GM21786 (cell line): ENCODE data around the gene DGCR6.
"Not testable (repeated sequence)": the region's sequence is repeated elsewhere in the genome, so short reads cannot be mapped to it uniquely, and the experiment has no call there.

Experiments
- ATAC-seq: cut with Tn5 transposase; IDR thresholded peaks from one replicate; pipeline ENCODE4 v1.9.1; 2021; ENCODE audit not compliant: unreplicated experiment

Gene DGCR6

DNA sequence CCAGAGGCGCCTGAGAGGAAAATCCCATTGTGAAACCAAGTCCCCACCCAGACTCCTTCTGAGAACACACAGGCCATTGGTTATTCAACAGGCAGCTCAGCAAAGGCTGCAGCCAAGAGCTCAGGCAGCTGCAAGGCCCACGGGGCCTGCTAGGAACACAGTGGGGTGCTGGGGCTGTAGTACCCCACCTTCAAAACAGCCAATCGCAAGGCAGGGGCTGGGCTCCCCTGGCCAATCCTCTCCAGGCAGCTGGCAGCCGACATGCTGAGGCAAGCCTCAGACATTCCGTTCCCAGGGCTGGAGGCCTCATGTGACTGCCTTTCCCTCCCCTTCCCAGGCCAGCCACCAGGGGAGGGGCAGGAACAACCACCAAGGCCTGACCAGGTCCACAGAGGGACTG is 23.3 kb downstream of the DGCR6 start:
- ATAC-seq, result no peak

DNA sequence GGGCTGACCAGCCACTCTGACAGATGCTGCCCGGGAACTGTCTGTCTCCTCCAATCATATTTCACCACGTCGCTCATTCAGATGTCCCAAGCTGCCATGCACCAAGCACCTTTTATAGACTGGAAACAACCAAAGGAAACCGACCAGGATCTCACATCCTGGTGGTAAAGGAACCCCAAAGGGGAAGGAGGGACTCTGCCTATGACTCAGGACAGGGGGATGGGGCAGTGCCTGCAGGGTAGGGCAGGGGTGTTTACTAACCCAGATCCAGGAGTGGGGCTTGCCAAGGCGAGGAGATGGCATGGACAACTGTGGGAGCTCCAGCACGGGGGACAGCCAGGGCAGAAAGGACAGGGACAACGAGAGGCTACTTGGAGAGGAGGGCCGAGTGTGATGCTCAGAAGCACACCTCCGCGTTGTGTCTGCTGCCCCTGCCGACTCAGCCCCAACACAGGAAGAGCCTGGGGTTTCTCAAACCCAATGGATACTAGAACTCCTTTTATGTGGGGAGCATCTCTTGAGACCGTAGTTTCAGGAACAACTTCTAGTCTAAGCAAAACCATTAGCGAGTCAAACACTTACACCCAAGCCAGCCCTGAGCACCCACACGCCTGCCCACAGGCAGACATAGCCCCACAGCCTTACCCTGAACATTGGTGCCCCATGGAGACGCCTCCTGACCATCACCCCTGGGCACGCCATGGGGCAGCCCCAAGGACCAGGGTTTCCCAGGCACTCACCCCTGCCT is 26.0 kb downstream of the DGCR6 start:
- no peak for ATAC-seq

DNA sequence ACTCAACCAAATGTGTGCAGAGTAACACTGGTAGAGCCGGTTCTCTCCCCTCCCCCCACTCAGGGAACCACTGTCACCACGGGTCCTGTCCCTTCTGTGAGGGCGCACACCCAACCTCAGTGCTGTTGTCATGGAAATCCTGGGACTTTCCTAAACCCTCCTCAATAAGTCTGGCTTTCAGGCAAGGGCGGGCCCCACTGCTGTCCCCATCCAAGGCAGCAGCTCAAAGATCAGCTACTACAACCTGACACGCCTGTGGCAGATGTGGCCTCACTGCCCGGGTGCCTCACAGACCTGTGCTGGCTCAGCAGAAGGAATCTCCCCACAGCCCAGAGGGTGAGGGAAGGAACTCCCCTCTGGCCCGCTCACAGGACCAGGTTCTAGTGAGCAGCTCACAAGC is 27.8 kb downstream of the DGCR6 start:
- ATAC-seq, result no peak

DNA sequence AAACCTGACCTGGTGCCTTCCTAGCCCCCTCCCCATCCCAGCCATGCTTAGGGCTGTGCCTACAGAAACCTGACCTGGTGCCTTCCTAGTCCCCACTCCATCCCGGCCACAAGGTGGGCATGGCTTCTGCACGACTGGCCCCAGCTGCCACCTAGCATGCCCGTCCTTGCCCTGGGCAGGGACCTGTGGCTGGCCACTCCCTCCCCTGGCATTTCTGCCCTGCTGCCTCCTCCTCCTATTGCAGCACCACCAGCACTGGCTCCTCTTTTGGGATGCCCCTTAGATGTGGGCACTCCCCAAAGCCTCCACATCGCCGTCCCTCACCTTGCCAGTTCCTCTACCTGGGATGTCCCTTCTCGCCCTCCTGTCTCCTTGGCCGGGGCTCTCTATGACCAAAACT is 28.6 kb downstream of the DGCR6 start:
- ATAC-seq, result not testable (repeated sequence)

DNA sequence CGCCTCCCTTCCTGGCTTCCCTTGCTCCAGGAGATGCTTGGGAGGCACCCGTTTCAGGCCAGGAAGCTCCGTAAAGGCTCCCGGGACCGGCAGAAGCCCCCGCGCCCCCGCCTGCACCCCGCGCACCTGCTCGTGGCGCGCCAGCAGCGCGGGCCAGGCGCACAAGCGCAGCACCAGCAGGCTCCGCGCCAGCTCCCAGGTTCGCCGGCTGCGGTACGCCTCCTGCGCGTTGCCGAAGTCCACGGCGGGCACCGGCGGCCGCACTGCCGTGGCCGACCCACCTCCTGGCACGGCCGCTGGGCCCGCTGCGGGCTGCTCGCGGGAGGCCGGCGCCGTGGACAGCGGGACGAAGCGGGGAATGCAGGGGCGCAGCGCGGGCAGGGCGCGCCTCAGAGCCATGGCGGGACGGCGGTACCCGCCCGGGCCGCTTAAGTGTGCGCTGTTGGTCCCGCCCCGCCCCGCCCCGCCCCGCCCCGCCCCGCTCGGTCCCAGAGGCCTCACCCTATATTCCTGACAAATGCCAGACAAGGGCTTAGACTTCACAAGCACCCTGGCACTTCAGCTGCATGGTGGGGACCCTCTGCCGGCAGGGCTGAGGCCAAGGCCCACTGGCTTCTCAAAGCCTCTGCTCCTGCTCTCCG is 29.9 kb downstream of the DGCR6 start, which contains the start of gene PRODH:
PRODH (minus strand) TSS at position 405 of the 641 bp plus-strand sequence; CDS start at position 399, 6 bp downstream.
- no peak for ATAC-seq

DNA sequence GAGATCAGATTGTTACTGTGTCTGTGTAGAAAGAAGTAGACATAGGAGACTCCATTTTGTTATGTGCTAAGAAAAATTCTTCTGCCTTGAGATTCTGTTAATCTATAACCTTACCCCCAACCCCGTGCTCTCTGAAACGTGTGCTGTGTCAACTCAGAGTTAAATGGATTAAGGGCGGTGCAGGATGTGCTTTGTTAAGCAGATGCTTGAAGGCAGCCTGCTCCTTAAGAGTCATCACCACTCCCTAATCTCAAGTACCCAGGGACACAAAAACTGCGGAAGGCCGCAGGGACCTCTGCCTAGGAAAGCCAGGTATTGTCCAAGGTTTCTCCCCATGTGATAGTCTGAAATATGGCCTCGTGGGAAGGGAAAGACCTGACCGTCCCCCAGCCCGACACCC is 32.6 kb downstream of the DGCR6 start:
- ATAC-seq, result not testable (repeated sequence)

DNA sequence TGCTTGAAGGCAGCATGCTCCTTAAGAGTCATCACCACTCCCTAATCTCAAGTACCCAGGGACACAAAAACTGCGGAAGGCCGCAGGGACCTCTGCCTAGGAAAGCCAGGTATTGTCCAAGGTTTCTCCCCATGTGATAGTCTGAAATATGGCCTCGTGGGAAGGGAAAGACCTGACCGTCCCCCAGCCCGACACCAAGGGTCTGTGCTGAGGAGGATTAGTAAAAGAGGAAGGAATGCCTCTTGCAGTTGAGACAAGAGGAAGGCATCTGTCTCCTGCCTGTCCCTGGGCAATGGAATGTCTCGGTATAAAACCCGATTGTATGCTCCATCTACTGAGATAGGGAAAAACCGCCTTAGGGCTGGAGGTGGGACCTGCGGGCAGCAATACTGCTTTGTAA is 41.0 kb downstream of the DGCR6 start:
- ATAC-seq, result not testable (repeated sequence)

DNA sequence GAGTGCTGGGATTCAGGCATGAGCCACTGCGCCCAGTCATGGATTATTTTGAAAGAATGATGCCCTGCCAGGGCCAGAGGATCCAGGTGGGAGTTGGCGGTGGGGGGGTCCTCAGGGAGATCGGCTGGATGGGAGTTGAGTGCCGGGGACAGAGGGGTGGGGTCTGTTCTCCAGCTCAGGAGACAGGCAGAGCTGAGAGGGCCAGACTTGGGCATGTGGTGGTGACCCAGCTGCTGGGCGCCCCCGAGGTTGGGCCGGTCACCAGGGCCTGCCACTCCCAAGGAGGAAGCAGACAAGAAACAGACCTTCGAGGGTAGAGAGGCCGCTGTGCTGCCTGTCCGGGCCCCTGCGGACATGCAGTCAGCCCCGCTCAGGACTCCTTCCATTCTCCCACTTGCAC is 41.8 kb downstream of the DGCR6 start:
- ATAC-seq, result no peak

DNA sequence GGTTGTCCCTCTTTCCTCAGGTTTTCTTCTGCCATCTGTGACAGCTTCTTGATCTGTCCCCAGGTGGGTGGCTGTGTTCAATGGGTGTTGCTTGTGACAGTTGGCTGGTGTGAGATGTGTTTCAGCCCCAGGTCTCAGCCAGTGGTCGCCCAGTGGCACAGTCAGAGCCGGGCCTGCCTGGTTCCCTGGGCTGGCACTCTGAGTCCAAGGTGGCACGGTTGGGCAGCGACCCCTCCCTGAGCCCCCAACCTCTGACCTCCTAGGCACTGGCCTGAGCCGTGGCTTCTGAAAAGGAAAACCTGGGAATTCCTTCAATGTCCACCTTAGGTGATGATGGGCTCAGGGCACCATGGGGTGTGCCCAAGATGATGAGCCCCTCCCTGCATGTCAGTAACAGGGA is 44.0 kb downstream of the DGCR6 start:
- ATAC-seq, result no peak

DNA sequence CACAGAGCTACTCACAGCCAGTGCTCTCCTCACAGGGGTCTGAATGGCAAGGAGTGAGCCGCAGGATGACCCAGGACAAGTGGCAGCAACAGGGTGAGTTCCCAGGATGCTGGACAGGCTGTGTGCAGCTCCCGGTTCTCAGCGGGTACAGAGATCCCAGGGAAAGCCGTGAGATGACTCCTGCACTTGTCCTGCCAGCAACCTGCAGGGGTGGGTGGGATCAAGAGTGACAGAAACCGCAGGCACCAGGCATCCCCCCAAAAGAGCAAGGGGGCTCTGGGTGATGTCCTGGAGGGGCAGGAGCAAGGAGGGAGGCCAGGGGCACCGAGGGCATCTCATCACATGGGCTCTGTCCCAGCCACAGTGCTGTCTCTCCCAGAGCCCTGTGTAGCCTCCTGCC is 45.9 kb downstream of the DGCR6 start:
- ATAC-seq, result no peak

DNA sequence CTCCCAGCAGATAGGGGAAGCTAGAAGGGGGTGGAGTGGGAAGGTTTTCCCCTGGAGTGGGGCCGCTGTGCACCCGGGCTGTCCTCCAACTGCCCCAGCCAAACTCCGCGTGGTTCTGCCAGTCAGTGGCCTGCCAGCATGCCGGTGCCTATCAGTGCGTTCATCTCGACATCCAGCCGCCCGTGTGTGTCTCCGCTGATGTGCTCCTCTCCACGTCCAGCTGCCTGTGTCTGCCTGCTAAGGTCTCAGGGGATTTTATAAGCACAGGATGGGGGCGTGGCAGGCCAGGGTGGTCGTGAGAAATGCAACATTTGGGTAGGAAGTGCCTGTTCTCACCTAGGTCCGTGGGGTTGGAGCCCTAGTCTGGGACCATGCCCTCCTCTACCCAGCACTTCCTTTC is 47.0 kb downstream of the DGCR6 start:
- not testable (repeated sequence) for ATAC-seq

DNA sequence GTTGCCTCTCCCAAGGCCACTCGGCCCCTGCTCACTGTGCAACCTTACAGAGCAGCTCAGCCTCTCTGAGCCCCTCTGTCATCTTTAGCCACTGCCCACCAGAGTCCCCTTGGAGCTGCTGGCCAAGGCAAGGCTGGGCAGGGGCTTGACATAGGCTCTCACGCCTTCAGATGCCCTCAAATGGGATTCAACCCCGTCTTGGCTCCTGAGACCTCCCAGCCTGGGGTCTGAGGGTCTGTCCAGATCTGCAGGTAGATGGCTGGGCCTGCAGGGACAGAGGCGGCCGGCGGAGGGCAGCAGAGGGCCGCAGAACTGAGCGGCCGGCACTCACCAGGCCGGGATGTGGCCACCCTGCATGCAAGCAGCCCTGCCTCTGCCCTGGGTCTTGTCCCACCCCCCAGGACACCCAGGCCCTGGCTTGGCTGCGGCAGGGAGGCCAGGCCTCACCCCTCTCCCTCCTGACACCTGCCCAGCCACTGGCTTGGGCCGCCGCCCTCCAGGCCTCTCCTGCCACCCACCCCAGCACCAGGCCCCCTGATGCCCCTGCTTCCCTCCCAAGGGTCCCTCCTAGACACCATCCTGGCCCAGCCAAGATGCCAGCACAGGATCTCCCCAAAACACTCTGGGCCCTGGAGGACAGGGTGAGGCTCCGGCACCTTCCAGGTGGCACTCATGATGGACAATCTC is 48.3 kb downstream of the DGCR6 start:
- ATAC-seq, result not testable (repeated sequence)

DNA sequence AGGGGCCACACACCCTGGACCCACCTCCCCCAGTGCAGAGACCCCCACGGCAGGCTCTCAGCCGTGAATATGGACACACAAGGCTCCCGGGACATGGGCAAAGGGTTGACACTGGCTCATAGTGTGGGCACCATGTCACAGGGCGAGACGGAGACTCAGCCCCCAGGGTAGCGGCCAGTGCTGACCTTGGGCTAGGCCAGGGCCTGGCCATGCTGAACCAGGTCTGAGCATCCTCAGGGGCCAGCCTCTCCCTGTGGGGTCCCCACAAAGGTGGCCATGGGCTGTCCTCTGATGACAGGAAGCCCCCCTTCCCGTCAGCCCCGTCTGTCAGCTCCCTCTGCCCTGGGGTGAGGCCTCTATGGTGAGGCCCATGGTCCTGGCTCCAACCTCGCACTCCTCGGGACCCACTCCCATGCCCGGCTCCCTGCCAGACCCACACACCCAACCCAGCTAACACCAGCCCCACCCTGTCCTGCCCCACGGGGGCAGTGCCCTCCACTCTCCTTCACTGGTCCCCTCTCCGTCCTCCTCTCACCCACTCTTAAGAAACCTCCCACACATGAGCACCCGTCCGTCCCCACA is 49.0 kb downstream of the DGCR6 start:
- no peak for ATAC-seq

DNA sequence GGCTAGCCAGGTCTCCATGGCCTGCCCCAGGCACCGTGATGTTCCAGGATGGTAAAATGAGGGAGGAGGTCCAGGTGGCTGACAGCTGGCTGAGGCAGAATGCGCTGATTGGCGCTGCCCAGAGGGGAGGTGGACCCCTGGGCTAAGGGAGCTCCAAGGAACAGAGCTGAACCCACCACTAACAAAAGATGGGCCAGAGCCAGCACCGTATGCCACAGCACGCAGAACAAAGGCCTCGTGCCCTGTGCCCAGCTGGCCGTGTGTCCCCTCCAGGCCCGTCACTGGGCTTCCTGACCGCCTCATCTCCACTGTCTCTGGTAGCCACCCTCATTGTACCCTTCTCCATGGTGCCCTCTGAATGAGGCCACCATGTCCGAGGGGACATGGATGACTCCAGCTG is 49.6 kb downstream of the DGCR6 start:
- no peak for ATAC-seq

DNA sequence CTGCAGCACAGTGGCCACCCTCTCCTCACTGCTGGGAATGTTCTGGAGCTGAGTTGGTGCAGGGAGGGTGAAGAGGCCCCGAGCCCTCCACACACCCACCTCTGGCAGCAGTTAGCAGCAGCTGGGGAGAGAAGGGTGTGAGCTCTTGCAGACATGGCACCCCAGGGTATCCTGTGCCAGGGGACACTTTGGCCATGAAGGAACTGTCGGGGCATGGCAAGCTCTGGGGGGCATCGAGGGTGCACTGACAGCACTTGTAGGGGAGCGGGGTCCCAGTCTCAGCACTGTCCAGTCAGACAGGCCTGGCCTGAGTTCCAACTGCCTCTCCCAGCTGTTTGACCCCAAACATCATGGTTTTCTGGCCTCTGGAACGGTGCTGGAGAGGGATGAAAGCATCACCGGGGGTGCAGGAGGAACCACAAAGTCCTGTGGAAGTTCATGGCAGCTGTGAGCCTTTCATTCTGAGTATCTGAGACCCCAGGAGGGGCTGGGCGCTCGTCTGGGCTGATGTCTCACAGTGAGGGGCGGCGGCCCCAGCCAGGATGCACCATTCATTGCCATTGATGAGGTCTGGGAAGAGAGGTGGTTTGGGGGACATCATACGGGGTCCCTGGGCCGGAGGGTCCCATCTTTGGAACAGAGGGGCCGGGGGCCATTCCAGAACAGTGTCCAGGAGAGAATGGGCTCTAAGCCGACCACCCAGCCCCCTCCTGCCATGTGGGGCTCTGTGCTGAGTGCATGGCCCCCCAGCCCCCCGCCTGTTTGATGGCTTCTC is 50.2 kb downstream of the DGCR6 start:
- not testable (repeated sequence) for ATAC-seq

DNA sequence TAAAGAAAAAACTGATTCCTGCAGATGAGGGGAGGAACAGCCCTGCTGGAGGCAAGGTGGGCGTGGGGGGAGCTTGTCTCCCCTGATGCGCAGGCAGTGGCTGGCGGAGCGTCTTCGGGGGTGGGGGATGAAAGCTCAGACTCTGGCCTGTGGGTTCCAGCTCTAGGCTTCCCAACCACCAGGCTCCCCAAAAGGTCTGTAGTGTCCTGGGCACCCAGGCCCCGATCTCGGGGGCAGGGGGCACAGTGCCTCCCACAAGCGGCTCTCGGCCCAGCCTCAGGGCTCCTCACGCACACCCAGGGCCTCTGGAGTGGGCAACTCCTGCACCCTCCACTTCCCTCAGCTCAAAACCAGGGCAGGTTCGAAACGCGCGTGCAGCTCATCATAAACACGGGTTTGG is 50.8 kb downstream of the DGCR6 start:
- ATAC-seq, result not testable (repeated sequence)

DNA sequence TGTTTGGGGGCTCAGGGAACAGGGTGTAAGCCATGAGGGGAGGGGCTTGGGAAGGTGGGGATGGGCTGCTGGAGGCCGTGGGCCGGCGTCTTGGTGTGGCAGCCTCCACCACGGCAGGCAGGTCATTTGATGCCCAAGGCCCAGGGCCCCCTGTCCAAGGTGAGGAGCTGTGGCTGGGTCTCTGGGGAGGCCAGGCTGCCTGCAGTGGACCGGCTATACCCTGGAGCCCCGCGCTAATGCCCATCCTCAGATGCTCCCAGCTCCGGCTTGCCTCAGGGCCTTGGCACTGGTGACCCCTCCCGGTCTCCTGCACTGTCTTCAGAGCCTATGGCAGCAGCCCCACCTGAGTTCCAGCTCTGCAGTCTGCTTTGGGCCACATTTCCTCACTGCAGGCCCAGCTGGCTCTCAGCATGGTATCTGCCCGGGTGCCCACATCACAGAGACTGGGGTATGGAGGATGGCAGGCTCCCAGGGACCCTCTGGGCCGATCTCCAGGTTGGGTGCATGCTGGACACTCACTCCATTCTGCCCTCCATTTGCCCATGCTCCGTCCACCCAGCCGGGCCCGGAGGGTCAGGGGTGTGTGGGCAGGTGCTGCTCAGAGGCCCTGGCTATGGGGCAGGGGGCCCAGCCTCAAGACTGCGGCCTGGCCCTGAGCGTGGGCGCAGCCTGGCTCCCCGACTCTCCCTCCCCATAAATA is 51.7 kb downstream of the DGCR6 start:
- not testable (repeated sequence) for ATAC-seq

DNA sequence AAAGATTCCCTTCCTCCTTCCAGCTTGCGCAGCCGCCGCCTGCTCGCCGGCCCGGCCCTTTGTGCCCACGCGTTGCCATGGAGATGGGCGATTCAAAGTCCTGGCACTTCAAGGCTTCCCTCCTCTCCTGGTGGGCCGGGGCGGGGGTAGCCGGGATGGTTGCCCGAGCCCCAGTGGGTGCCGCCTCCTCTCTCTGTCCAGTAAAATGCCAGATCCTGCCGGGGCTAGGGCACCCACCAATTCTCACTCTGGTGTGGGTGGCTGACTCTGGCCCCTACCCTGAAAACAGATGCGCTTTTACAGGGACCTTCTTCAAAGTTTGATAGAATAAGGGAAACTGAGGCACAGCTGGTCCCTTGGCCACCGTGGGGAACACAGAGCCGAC is 52.2 kb downstream of the DGCR6 start:
- ATAC-seq, result not testable (repeated sequence)

DNA sequence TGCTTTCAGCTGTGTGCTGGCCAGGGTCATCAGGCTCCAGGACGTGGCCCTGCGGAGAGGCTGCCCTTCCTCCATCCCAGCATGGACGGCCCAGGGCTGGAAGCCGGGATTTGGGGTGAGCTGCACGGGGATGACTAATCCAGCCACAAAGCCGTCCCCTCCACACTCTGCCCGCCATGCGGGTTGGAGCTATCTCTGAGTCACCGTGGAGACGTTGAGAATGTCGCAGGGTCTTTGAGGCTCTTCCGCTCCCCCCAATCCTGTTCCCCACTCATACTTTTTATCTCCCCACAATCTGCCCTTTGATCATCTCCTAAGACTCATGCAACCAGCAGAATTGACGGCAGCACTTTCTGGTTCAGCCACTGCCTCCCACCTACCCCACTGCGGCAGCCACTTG is 52.6 kb downstream of the DGCR6 start:
- ATAC-seq, result not testable (repeated sequence)

DNA sequence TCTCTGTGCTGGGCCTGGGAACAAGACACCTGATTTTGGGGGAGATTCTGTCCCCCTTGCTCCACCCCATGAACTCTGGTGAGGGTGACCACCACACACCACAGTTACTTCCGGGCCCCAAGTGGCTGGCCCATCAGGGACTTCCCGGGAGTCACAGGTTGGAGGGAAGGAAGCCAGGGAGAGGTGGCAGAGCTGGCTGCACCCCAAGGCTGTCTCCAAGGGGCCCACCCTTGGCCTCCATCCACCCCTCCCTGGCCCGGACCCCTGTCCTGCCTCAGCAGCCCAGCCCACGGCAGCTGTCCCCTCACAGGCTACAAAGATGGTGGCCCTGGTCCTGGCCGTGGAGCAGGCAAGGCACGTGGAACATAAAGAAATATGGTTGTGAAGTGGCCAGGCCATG is 53.1 kb downstream of the DGCR6 start:
- ATAC-seq, result not testable (repeated sequence)
